Neural cell (in vitro differentiated cells): ENCODE results near the gene FAM174A. TPM values are rescaled to one million over a fixed set of nuclear protein-coding genes. Genes with fewer than 3 reads are reported as not detected.

ENCODE experiments used
- H2AFZ ChIP-seq: fragments of 200-600, 300-800 bp; sonication (generic), shearing (Covaris generic); 2 replicates; pipeline ENCODE4 v1.6.0; 2014; ENCODE audit warnings: low read depth, mild to moderate bottlenecking, antibody characterized with exemption, low read length, moderate library complexity
- H3F3A ChIP-seq: fragments of 200-600 bp; shearing (Covaris generic); 2 replicates; pipeline ENCODE4 v1.6.1; 2016; ENCODE audit warnings: mild to moderate bottlenecking, moderate library complexity, mixed read lengths, antibody characterized with exemption, low read length; ENCODE audit not compliant: insufficient read depth, poor library complexity, severe bottlenecking
- H3K27ac ChIP-seq: fragments of 200-600, 300-800 bp; sonication (generic), shearing (Covaris generic); 2 replicates; pipeline ENCODE4 v1.5.1; 2014; ENCODE audit warnings: mild to moderate bottlenecking, low read length, moderate library complexity
- H3K27me3 ChIP-seq: fragments of 300-800, 200-600 bp; sonication (generic), shearing (Covaris generic); 2 replicates; pipeline ENCODE4 v1.6.0; 2014; ENCODE audit warnings: mild to moderate bottlenecking, low read depth, low read length, moderate library complexity; ENCODE audit not compliant: insufficient read depth
- H3K36me3 ChIP-seq: fragments of 300-800, 200-600 bp; sonication (generic), shearing (Covaris generic); 2 replicates; pipeline ENCODE4 v1.5.1; 2014; ENCODE audit warnings: mild to moderate bottlenecking, antibody characterized with exemption, low read length, moderate library complexity; ENCODE audit not compliant: insufficient read depth
- H3K4me2 ChIP-seq: fragments of 300-800, 200-600 bp; sonication (generic), shearing (Covaris generic); 2 replicates; pipeline ENCODE4 v1.6.0; 2014; ENCODE audit warnings: mild to moderate bottlenecking, low read length
- H3K4me3 ChIP-seq: fragments of 300-800, 200-600 bp; sonication (generic), shearing (Covaris generic); 2 replicates; pipeline ENCODE4 v1.5.1; 2014; ENCODE audit warnings: mild to moderate bottlenecking, low read length, moderate library complexity
- H3K79me2 ChIP-seq: fragments of 200-600 bp; shearing (Covaris generic); replicated peaks from 2 replicates; pipeline ENCODE4 v1.6.0; 2014; ENCODE audit warnings: mild to moderate bottlenecking, low read length, moderate library complexity; ENCODE audit not compliant: insufficient read depth
- H3K9ac ChIP-seq: fragments of 300-800, 200-600 bp; sonication (generic), shearing (Covaris generic); 2 replicates; pipeline ENCODE4 v1.6.1; 2016; ENCODE audit warnings: mild to moderate bottlenecking, low read length, mixed read lengths
- H3K9me2 ChIP-seq: fragments of 200-600 bp; shearing (Covaris generic); 2 replicates; pipeline ENCODE4 v1.6.1; 2016; ENCODE audit warnings: mild to moderate bottlenecking, low read length, mixed read lengths; ENCODE audit not compliant: insufficient read depth
- H3K9me3 ChIP-seq: fragments of 200-600, 300-800 bp; sonication (generic), shearing (Covaris generic); 2 replicates; pipeline ENCODE4 v1.6.1; 2016; ENCODE audit warnings: mild to moderate bottlenecking, mixed run types, low read length, moderate library complexity, mixed read lengths
- H4K20me1 ChIP-seq: fragments of 200-600 bp; shearing (Covaris generic); 2 replicates; pipeline ENCODE4 v1.6.1; 2016; ENCODE audit warnings: mild to moderate bottlenecking, mixed run types; ENCODE audit not compliant: insufficient read depth
- CTCF ChIP-seq: fragments of 450-650 bp; IDR thresholded peaks from 2 replicates; pipeline ENCODE4 v1.5.1; 2014; ENCODE audit warnings: antibody characterized with exemption, mild to moderate bottlenecking, moderate library complexity; ENCODE audit not compliant: poor library complexity, severe bottlenecking
- EP300 ChIP-seq: fragments of 450-650 bp; conservative IDR thresholded peaks from 2 replicates; pipeline ENCODE4 v1.6.1; 2014; ENCODE audit warnings: antibody characterized with exemption, mild to moderate bottlenecking, moderate library complexity; ENCODE audit not compliant: poor library complexity, severe bottlenecking
- EZH2 ChIP-seq: fragments of 200-600, 300-800 bp; shearing (Covaris generic), sonication (generic); IDR thresholded peaks from 2 replicates; pipeline ENCODE4 v1.6.1; 2014; ENCODE audit warnings: antibody characterized with exemption, low read length, borderline replicate concordance, mild to moderate bottlenecking; ENCODE audit not compliant: insufficient read depth, poor library complexity, severe bottlenecking
- MXI1 ChIP-seq: fragments of 450-650 bp; conservative IDR thresholded peaks from 2 replicates; pipeline ENCODE4 v1.6.1; 2014; ENCODE audit warnings: antibody characterized with exemption, mild to moderate bottlenecking; ENCODE audit not compliant: poor library complexity, severe bottlenecking
- POLR2AphosphoS5 ChIP-seq: IDR thresholded peaks from 2 replicates; pipeline ENCODE4 v1.6.1; 2012
- RAD21 ChIP-seq: fragments of 450-650 bp; conservative IDR thresholded peaks from 2 replicates; pipeline ENCODE4 v1.6.1; 2014; ENCODE audit warnings: antibody characterized with exemption, mild to moderate bottlenecking, moderate library complexity
- SMC3 ChIP-seq: fragments of 450-650 bp; conservative IDR thresholded peaks from 2 replicates; pipeline ENCODE4 v1.6.1; 2014; ENCODE audit warnings: antibody characterized with exemption, mild to moderate bottlenecking, moderate library complexity; ENCODE audit not compliant: poor library complexity
- TAF1 ChIP-seq: IDR thresholded peaks from 2 replicates; pipeline ENCODE4 v1.6.1; 2012; ENCODE audit warnings: low read depth
- polyA plus RNA-seq: library from polyadenylated mRNA; depleted of rRNA; stranded (reverse); fragments of >200 nt; gene quantifications from 2 replicates; pipeline ENCODE4 v1.2.3, GENCODE V29; 2014
- TF ChIP-seq, protein P1 (sequence below): IDR thresholded peaks from 2 replicates; pipeline ENCODE4 v1.6.1; 2012; ENCODE audit warnings: borderline replicate concordance

The FAM174A gene
- polyA plus RNA-seq, 1 donor from 2014 or later: 33.9 TPM

- H3K4me3 ChIP-seq: no peak overlapping the region
- H3K79me2 ChIP-seq: no peaks in the 10 kb centered on the region
- no peak overlapping the region for H2AFZ ChIP-seq
- H3K9ac ChIP-seq: no peak overlapping the region
- no peak overlapping the region for H3K27ac ChIP-seq
- no peaks in the 10 kb centered on the region for H3K9me3 ChIP-seq
- no peaks in the 10 kb centered on the region for H3K9me2 ChIP-seq
- no peaks in the 10 kb centered on the region for H3K36me3 ChIP-seq
- no peaks in the 10 kb centered on the region for H4K20me1 ChIP-seq
- no peak overlapping the region for H3K4me2 ChIP-seq
- TF ChIP-seq CTCF (no peak), SMC3 (no peak), RAD21 (no peak), TAF1 (no peak), EZH2 (no peak), MXI1 (no peak), POLR2AphosphoS5 (no peak), EP300 (no peak)
- TF ChIP-seq, protein P1, sequence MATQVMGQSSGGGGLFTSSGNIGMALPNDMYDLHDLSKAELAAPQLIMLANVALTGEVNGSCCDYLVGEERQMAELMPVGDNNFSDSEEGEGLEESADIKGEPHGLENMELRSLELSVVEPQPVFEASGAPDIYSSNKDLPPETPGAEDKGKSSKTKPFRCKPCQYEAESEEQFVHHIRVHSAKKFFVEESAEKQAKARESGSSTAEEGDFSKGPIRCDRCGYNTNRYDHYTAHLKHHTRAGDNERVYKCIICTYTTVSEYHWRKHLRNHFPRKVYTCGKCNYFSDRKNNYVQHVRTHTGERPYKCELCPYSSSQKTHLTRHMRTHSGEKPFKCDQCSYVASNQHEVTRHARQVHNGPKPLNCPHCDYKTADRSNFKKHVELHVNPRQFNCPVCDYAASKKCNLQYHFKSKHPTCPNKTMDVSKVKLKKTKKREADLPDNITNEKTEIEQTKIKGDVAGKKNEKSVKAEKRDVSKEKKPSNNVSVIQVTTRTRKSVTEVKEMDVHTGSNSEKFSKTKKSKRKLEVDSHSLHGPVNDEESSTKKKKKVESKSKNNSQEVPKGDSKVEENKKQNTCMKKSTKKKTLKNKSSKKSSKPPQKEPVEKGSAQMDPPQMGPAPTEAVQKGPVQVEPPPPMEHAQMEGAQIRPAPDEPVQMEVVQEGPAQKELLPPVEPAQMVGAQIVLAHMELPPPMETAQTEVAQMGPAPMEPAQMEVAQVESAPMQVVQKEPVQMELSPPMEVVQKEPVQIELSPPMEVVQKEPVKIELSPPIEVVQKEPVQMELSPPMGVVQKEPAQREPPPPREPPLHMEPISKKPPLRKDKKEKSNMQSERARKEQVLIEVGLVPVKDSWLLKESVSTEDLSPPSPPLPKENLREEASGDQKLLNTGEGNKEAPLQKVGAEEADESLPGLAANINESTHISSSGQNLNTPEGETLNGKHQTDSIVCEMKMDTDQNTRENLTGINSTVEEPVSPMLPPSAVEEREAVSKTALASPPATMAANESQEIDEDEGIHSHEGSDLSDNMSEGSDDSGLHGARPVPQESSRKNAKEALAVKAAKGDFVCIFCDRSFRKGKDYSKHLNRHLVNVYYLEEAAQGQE: no peak
- no peaks in the 10 kb centered on the region for H3F3A ChIP-seq
- H3K27me3 ChIP-seq: no peaks in the 10 kb centered on the region
Observed at GRCh38 chr5:100616291-100616690, 81.1 kb downstream of the FAM174A start.

DNA sequence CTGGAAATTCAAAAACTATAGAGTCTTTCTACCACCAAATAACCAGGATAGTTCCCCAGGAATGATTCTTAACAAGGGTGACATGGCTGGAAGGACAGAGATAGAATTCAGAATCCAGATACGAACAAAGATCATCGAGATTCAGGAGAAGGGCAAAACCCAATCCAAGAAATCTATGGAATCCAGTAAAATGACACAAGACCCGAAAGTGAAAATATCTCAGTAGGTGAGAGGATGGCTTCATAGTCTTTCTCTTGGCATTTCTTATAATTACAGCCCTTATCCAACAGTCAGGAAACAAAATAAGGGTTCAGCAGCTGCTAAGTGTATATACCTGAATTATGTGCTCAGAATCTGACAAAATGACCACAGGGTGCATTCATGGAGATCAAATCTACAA, 81.8 kb downstream of the FAM174A start:
- TF ChIP-seq MXI1 (no peak), EP300 (no peak), POLR2AphosphoS5 (no peak), SMC3 (no peak), CTCF (no peak), TAF1 (no peak), RAD21 (no peak), EZH2 (no peak)
- TF ChIP-seq, protein P1: no peak
- Histone ChIP-seq H3K27me3 (no peaks in the 10 kb centered on the region), H3K9me2 (no peaks in the 10 kb centered on the region), H3K9ac (no peak overlapping the region), H3K4me2 (no peak overlapping the region), H3F3A (no peaks in the 10 kb centered on the region), H3K4me3 (no peak overlapping the region), H4K20me1 (no peaks in the 10 kb centered on the region), H3K9me3 (no peaks in the 10 kb centered on the region), H2AFZ (no peak overlapping the region), H3K27ac (no peak overlapping the region), H3K79me2 (no peaks in the 10 kb centered on the region), H3K36me3 (no peaks in the 10 kb centered on the region)
